ENCODE data around the gene LCN1.

Gene LCN1

DNA sequence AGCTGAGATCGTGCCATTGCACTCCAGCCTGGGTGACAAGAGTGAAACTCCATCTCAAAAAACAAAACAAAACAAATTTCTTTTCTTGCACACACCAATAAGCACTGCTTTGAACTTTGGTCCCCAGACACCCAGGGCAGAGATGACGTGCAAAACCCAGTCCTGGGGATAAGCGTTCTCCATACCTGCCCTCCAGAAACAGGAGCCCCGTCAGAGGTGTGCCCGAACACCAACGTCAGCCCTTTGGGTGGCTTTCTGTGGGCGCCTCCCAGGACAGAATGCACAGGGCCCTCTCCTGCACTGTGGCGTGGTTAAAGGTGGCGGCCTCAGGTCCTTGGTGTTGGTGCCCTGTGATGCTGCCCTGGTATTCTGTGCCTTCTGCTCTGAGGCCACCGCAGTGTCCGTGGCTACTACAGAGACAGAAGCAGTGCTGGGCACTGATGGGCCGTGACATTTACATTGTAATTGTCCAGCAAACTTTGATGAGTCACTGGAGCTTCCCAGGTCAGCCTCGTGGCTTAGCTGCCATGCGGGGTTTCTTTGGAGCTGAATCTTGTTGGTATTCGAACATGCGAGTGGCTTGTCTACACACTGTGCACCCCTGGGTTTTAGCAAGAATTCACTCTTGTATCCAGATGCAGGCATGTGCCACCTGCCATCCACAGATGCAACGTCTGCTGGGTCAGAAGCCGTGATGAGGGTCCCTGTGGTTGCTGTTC lies 31.9 kb upstream of the LCN1 start:
- no peak for DNase-seq

DNA sequence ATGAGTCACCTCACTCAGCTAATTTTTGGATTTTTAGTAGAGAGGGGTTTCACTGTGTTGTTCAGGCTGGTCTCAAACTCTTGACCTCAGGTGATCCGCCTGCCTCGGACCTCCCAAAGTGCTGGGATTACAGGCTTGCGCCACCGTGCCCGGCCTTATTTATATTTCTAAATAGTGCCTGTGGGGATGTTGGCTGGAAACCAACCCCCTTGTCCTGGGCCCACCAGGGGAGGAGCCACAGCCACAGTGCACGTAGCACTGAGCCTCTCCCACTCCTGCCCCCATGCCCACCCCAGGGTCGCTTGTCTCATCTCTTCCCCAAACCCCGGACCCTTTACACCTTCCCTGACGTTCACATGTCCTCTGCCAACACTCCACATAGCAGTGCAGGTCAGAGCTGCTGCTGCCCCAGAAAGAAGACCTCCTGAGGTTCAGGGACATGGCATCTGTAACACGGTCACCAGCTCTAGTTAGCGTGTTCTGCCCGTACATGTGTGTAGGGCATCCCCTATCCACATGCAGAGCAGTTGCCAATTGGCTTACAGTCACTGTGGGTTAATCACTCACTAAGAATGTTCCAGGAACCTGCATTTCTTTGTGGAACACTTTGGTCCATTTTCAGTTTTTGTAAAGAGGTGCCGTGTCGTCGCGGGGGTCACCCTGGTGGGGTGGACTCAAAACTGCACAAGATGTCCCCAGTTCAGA lies 30.9 kb upstream of the LCN1 start:
- DNase-seq, result no peak

DNA sequence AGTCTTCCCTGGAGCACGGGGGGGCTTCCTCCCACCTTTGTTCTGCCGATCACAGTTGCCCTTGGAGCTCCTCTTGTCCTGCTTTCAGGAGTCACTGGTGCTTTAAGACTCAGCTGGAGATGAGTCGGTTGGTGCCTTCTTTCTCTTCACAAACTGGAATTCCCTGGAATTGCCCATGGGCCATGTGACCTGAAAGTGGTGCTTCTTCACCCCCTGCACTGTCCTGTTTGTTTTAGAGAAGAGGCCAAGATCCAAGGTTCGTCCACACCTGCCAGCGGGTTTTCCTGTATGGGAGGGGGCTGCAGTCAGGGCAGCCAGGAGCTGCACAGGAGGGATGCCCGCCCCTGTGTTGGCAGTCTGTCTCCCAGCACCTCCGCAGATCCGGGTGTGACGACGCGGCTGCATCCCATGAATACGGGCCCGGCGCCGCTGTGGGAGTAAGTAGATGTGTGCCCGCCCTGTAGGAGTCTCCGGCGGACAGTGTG lies 30.2 kb upstream of the LCN1 start:
- no peak for DNase-seq

DNA sequence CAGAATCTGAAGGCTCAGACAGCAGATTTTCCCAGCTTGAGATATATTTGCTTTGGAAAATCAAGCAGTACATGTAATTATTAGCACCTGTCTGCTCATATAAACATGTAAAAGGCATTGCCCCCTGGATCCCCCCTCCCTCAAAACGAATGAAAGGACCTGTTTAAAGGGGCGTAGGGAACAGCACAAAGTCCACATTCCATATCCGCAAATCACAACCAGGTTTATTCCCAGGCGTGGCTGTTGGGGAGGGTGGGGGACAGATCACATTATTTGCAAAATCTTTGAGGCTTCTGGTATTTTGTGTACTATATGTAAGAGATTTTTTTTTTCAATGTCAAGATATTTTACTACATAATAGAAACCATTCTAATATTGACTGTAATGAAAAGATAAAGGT lies 29.5 kb upstream of the LCN1 start:
- DNase-seq, result no peak

DNA sequence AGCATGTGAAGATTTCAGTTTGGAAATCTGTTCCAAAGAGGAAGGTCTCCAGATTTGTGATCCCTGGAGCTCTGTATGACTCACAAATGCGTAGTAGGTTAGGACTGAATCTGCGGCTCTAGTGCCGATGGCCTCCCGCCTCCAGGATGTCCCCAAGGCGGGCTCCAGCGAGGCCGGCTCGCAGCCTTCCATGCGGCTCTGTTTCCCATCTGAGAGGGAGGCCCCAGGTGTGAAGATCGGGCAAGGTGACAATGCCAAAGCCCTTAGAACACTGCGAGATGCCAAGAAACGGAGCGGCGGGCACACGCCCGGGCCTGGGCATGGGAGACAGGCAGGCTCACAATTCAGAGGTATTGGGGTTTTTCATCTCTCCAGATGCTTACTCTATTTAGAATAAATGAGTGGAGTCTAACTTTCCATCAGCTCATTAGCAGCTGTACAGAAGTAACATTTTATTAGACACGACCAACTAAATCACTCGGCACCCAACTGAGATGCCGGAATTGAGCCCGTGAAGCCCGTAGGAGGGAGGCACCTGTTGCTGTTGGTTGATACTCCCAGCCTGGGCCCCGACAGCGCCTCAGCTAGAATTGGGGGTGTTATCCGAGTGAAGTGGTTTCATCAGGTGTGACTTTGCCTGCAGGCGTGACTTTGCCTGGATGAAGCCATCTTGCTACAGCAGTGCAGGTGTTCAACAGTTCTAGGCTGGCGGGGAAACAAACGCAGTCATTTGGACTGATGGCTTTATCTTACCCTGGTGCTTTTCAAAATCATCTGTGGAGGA lies 28.2 kb upstream of the LCN1 start:
- no peak for DNase-seq

DNA sequence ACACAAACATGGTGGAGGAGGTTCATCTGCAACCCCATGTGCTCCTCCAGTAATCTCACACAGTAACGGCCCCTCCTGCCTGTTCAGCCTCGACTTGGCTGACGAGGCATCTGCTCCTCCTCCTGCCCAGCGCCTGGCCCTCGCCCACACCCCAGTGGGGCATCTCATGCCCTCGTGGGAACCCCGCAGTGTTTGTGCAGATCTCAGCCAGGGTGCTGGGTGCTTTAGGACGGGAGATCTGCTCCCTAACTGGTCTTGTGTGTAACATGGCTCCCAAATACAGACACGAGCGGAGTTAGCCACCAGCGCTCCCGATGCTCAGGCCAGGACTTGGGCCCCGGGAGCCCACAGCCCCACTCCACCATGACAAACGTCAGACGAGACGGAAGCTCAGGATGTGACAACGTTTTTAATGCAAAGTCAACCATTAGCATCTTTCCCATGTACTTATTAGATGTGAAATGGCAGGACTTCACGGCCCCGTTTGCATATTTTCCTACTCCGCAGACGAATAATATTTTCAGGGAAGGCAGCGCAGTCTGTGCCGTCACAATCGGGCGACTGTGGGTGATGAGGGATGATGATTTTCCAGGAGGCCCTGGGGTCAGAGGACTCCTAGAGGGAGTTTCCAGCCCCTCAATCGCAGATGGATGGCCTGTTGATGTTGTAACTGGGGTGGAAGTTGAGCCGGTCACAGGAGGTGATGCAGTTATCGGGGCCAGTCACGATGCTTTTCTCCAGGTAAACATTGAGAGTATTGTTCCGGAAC lies 26.3 kb upstream of the LCN1 start:
- no peak for DNase-seq

DNA sequence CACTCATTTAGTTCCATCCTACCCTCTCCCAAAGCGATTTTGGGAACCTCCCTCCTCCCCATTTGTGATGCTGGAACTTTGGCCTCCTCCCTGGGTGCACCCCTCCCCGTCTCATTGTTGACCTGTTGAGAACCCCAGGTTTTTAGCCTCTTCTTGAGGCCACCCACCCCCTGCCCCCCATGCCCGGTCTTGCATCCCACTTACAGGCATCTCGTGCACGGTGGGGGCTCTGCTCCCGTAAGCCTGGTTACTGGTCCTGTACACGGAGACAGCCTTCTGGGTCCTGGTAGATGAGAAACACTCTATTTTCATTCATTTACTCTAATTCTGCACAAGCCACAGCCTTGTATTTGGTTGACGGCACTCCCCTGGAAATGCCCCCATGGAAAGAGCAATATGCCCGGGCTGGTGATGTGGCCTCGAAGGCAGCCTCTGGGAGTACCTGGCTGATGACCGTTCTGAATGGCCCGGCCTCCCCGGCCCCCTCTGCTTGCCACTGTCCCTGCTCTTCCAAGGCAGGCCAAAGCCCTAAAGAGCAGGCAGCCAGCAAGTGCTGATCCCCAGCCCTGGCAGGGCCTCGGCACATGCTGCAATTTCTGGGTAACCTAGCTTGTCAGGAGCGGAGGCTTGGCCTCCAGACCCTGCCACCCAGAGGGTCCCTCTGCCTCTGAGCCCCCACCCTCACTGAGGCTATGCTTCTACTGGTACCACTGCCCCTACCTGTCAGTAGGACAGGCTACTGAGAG lies 22.7 kb upstream of the LCN1 start:
- no peak for DNase-seq

DNA sequence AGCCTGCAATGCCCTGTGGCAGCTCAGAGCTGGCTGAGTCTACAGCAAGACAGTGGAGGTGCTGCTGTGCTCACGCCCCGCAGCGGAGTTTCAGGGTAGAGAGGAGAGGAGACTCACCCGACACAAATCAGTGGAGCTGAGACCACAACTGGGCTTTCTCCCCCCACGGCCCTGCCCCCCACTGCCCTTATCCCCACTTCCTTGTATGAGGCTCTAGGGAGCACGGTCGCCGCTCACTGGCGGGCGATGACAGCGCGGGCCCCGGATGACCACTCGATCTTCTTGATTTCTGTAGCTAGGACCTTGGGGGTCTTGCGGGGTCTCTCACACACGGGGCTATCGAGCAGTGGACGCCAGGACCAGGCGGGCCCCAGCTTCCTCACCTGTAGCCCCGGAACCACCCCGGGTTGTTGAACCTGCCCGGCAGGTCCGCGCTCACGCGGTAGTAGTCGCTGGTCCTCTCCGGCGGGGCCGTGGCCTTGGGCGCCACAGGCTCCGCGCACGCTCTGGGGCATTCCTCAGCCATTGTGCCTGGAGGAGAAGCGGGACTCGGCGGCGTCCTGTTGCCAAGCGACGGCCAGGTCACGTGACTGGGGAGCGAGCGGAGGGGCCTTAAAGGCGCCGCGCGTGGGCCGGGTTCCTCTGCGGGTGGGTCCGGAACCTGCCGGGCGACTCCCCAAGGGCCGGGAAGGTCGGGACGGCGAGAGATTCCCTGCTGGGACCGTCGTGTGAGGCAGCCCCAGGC lies 21.7 kb upstream of the LCN1 start:
- DNase-seq, result peak; percentile 92

DNA sequence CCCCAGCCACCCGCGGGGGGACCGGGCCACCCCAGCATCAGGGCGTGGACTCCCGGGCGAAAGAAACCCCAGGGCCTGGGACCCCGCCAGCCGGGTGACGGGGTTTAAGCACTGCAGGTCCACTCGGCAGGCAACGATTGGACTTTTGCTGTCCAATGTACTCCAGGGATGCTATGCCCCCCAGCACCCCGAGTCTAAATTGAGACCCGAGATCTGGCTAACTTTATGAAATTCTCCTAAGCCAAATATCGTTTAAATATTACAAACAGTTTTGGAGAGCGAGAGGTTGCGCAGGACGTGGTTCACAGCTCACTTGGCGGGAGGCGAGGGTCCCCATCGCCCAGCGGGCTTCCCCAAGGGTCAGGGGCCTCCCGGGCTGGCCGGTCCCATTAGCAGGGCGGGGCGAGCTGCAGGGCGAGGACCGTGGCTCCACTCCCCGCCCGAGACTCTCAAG lies 21.1 kb upstream of the LCN1 start:
- no peak for DNase-seq

DNA sequence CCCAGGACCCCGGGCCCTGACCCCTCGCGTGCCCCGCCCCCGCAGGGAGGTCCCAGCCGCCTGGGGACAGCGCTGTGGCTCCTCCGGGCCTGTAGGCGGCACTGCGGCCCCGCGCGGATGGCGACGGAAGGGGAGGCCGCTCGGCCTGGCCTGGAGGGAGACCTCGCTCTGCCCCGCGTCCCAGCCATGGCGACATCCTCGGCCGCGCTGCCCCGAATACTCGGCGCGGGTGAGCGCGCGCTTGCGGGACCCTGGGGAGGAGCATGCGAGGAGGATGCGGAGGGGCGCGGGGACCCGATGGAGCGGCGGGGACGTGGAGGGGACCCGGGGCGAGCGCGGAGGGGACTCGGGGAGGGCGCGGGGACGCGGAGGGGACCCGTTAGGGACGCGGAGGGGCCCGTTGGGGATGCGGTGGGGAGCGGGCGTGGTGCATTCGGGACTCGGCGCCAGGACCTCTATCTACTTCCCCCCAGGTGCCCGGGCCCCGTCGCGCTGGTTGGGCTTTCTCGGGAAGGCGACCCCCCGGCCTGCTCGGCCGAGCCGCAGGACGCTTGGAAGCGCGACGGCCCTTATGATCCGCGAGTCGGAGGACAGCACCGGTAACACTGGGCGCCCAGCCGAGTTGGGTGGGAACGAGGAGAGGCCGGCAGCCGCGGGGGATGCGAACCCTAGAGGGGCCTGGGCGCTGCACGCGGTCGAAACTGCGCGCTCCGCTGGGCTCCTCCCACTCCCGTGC lies 20.5 kb upstream of the LCN1 start, which contains the start of gene MRPS2:
Gene MRPS2, plus strand, starts transcription at position 158 of the 736 bp plus-strand sequence. Its CDS starts 29 bp downstream, at position 187.
- peak; percentile 90 for DNase-seq

DNA sequence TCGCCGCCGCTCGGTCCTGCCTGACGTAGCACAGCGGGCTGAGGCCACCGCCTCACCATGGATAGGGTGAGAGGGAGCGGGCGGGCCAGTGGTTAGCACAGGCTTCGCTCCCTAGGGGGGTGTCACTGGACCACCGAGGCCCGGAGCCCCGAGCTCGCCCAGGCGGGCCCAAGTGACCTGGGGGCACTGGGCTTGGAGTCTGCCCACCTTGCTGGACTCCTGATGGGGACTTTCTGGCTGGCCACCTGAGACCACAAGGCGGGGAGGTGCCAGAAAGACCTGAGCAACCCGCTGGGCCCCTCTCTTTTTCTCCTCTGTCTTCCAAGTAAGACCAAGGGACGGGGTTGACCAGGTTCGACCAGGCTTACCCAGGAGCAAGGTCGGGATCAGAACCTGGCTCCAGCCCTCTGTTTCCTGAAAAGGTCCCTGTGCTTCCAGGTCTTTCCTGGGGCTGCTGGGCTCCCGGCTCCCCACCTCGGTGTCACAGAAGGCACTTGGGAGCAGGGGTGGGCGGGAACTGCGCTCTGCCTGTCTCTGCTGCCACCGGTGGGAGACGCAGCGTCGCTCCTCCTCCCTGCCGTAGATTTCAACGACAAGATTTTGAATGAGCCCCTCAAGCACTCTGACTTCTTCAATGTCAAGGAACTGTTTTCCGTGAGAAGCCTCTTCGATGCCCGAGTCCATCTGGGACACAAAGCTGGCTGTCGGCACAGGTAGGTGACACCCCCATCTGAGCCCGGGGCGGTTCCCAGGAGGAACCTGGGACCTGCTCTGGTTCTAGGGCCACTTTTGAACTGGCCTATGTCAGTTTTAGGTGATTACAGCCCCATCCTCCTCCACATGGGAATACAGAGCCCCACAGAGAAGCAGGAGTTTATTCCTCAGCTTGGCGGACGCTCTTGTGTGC lies 19.7 kb upstream of the LCN1 start:
- DNase-seq, result no peak

DNA sequence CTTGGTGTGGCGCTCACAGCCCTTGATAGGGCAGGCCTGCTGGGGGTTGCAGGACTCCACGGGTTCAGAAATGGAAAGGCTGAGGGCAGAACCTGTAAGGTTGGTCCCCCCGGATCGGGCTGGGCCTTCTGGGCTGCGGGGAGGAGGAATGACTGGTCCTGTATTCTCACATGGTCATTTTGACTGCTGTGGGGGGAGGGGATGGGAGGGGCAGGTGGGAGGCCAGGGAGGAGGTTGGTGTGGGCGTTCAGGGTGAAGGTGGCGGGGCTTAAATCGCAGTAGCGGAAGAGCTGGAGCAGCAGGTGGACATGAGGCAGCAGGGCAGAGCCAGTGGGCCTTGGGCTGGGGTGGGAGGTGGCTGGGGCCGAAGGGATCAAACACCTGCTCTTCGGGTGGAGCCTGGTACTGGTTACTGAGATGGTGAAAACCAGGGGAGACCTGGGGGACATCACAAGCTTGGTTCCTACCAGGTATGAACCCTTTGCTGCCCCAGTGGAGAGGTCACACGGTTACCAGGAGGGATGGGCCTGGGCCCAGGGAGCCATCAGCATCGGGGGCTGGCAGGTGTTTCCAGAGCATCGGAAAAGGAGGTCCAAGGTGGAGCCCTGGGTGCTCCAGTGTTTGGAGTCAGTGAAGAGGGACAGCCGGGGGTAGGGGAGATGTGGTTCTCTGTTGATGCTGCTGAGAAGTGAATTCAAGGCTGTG lies 18.9 kb upstream of the LCN1 start:
- no peak for DNase-seq

DNA sequence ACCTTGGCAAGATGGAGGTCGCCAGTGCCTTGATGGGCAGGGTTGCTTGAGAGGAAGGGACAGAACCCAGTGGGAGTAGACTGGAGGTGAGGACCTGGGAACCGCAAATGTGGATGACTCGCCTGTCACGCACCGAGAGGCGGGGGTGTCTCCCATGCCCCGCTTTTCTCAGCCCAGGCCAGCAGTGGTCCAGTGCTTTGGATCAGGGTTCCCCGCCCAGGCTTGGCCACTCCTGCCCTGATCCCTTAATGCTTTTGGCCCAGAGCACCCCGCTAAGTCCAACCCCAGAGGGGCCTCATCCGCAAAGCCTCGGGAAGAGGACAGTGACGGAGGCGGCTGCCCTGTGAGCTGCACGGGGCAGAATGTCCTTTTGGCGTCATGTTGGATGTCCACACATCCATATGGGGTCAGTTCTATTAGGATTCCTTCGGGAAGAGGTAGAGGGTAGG lies 18.3 kb upstream of the LCN1 start:
- DNase-seq, result no peak

DNA sequence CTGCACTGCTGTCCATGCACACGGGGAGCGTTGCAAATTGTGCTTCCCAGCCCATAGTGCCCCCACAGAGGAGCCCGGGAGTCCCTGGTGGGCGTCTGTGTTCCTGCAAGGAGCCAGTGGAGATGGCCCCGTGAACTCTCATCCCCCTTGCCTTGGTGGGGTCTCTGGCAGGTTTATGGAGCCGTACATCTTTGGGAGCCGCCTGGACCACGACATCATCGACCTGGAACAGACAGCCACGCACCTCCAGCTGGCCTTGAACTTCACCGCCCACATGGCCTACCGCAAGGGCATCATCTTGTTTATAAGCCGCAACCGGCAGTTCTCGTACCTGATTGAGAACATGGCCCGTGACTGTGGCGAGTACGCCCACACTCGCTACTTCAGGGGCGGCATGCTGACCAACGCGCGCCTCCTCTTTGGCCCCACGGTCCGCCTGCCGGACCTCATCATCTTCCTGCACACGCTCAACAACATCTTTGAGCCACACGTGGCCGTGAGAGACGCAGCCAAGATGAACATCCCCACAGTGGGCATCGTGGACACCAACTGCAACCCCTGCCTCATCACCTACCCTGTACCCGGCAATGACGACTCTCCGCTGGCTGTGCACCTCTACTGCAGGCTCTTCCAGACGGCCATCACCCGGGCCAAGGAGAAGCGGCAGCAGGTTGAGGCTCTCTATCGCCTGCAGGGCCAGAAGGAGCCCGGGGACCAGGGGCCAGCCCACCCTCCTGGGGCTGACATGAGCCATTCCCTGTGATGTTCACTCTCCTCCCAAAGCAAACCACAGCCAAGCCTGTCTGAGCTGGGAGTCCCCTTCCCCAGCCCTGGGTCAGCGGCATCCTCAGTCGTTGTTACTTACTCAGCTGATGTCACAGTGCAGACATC lies 17.6 kb upstream of the LCN1 start:
- DNase-seq, result no peak

DNA sequence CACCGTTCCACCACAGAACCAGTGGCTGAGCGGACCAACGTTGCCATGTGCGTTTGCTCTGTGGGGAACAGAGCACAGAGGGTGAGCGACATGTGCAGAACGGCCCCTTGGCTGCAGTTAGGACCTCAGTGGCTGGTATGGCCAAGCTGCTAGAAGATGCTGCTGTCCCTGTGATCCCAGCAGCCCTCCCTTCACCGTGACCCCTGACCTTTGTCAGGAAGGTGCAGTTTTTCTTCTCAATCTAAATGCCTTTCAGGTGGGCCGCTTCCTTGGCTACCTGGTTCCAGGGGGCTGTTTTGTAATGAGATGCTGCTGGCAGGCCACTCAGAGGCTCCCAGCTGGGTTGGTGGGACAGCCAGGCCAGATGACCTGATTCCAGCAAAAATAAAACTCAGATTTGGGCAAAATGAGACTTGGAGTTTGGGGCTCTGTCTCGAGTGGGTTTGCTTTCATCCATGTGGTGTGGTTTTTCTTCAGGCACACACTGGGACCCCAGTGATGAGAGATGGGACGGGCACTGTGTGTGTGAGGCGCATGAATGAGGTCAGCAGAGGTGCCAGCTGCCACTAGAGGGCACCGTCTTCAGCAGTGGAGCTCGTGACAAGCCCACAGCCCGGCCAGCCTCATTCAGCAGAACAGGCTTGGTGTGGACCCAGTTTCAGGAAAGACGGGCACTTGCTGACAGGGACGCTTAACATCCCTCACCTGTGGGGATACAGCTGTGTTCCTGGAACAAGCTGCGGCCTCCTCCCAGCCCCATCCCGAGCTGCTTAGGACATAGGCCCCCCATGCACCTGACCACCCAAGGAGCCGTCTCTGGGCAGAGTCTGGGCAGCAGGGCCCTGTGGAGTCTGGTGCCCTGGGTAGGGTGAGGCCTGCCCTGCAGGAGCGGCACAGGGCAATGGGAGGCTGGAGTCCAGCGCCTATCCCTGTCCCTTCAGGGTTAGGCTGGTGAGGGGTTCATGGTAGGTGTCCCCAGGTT lies 16.7 kb upstream of the LCN1 start:
- peak; percentile 64 for DNase-seq

Measured in NCI-H82 (cell line).